PC-3 (cell line): ENCODE data around the gene PACRGL.

Experiments used
- EZH2 ChIP-seq: fragments of 300-600 bp; sonication (generic); IDR thresholded peaks from one replicate; pipeline ENCODE4 v1.6.1; 2017; ENCODE audit warnings: antibody characterized with exemption, mild to moderate bottlenecking, low read length; ENCODE audit not compliant: unreplicated experiment
- EZH2phosphoT487 ChIP-seq: fragments of 300-600 bp; sonication (generic); IDR thresholded peaks from 2 replicates; pipeline ENCODE4 v1.6.1; 2018; ENCODE audit warnings: mild to moderate bottlenecking, antibody characterized with exemption, low read length, borderline replicate concordance
- TF ChIP-seq, protein P1 (sequence below): fragments of 300-600 bp; sonication (generic); conservative IDR thresholded peaks from 2 replicates; pipeline ENCODE4 v1.5.1; 2017; ENCODE audit warnings: antibody characterized with exemption, low read depth, mild to moderate bottlenecking, low read length

DNA sequence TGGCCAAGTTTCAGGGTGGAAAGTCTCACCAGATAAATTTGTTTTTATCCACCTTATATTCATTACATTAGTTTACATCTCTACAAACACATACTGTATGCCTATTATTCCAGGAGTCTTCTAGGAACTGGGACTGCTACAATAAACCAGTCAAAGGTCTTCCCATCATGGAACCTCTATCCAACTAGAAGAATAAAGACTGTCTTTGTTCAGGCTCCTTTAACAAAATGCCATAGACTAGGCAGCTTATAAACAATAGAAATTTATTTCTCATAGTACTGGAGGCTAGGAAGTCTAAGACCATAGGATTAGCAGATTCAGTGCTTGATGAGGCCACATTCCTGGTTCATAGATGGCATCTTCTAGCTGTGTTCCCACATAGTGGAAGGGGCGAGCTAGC, 61.6 kb downstream of the PACRGL start:
- TF ChIP-seq EZH2phosphoT487: no peak
- TF ChIP-seq, protein P1, sequence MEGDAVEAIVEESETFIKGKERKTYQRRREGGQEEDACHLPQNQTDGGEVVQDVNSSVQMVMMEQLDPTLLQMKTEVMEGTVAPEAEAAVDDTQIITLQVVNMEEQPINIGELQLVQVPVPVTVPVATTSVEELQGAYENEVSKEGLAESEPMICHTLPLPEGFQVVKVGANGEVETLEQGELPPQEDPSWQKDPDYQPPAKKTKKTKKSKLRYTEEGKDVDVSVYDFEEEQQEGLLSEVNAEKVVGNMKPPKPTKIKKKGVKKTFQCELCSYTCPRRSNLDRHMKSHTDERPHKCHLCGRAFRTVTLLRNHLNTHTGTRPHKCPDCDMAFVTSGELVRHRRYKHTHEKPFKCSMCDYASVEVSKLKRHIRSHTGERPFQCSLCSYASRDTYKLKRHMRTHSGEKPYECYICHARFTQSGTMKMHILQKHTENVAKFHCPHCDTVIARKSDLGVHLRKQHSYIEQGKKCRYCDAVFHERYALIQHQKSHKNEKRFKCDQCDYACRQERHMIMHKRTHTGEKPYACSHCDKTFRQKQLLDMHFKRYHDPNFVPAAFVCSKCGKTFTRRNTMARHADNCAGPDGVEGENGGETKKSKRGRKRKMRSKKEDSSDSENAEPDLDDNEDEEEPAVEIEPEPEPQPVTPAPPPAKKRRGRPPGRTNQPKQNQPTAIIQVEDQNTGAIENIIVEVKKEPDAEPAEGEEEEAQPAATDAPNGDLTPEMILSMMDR: no peak
- TF ChIP-seq EZH2: no peak
